ENCODE data around the gene SLC4A4. TPM values are rescaled to one million over a fixed set of nuclear protein-coding genes. Genes with fewer than 3 reads are reported as not detected.

SLC4A4 gene
- total RNA-seq, 1 donor from 2014 or later = 5.0 TPM

DNA sequence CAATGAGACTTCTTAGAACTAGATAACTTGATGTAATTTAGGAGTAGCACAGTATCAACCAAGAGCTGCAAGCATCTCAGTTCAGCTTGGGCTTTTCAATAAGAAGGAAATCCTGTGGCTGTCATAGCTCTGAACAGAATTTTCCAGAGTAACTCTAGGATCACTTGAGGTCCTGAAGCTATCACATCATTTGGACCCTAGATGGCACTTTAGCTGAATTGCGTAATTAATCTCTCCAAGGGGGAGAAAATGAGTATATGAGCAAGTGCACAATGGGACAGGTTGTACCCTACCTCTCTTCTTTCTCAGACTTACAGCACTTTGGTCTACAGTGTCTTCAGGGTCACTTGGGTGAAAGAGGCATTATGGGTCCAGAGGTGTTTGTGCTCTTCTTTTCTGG is 45.2 kb downstream of the SLC4A4 start:
- Mint-ChIP-seq H3K9me3 (ENCODE audit: unreplicated experiment) (no peaks in the 10 kb centered on the region), H3K4me3 (ENCODE audit: unreplicated experiment) (no peak overlapping the region), H3K36me3 (ENCODE audit: low read depth, unreplicated experiment) (no peaks in the 10 kb centered on the region), H3K27me3 (ENCODE audit: unreplicated experiment) (no peaks in the 10 kb centered on the region), H3K4me1 (ENCODE audit: unreplicated experiment) (no peaks in the 10 kb centered on the region), H3K27ac (ENCODE audit: unreplicated experiment) (no peak overlapping the region)
- TF ChIP-seq CTCF (IDR thresholded peaks at IDR 0.05; ENCODE audit: unreplicated experiment) = no peak
- no peak for DNase-seq (ENCODE audit: low spot score)

GRCh38 chr4:71389149-71389827 is 50.5 kb downstream of the SLC4A4 start:
- Mint-ChIP-seq H3K4me3 (ENCODE audit: unreplicated experiment) (no peak overlapping the region), H3K9me3 (ENCODE audit: unreplicated experiment) (no peaks in the 10 kb centered on the region), H3K4me1 (ENCODE audit: unreplicated experiment) (peaks cover 3% of the 10 kb centered on the region), H3K36me3 (ENCODE audit: low read depth, unreplicated experiment) (no peaks in the 10 kb centered on the region), H3K27me3 (ENCODE audit: unreplicated experiment) (no peaks in the 10 kb centered on the region), H3K27ac (ENCODE audit: unreplicated experiment) (no peak overlapping the region)
- TF ChIP-seq CTCF (IDR thresholded peaks at IDR 0.05; ENCODE audit: unreplicated experiment) = no peak
- DNase-seq (ENCODE audit: low spot score) = no peak

DNA sequence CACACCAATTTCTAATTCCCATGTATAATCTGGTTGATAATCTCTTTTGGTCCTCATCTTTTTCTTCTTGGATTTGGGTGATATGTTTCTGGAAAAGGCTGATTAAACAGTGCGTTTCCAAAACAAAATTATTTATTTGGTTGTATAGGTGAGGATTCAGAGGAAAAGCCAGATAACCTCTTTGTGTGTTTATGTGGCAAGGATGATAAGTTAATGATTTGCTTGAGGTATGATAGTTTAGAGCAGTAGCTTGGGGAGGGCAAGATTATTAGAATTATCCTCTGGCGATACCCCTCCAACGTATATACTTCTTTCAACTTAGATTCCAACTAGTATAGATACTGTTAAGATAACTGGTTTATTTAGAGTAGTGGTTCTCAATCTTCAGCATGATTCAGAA is 53.3 kb downstream of the SLC4A4 start:
- Mint-ChIP-seq H3K27me3 (ENCODE audit: unreplicated experiment) (peaks cover 2% of the 10 kb centered on the region), H3K4me3 (ENCODE audit: unreplicated experiment) (no peak overlapping the region), H3K27ac (ENCODE audit: unreplicated experiment) (no peak overlapping the region), H3K9me3 (ENCODE audit: unreplicated experiment) (no peaks in the 10 kb centered on the region), H3K4me1 (ENCODE audit: unreplicated experiment) (peaks cover 15% of the 10 kb centered on the region), H3K36me3 (ENCODE audit: low read depth, unreplicated experiment) (no peaks in the 10 kb centered on the region)
- no peak for DNase-seq (ENCODE audit: low spot score)
- TF ChIP-seq CTCF (IDR thresholded peaks at IDR 0.05; ENCODE audit: unreplicated experiment) = no peak

- no peak for TF ChIP-seq CTCF (IDR thresholded peaks at IDR 0.05; ENCODE audit: unreplicated experiment)
- peak overlapping the region; percentile 91 for H3K27ac Mint-ChIP-seq (ENCODE audit: unreplicated experiment)
- no peak for DNase-seq (ENCODE audit: low spot score)
- H3K27me3 Mint-ChIP-seq (ENCODE audit: unreplicated experiment) = peaks cover 2% of the 10 kb centered on the region
- H3K9me3 Mint-ChIP-seq (ENCODE audit: unreplicated experiment) = no peaks in the 10 kb centered on the region
- H3K4me3 Mint-ChIP-seq (ENCODE audit: unreplicated experiment) = no peak overlapping the region
- no peaks in the 10 kb centered on the region for H3K36me3 Mint-ChIP-seq (ENCODE audit: low read depth, unreplicated experiment)
- H3K4me1 Mint-ChIP-seq (ENCODE audit: unreplicated experiment) = peaks cover 36% of the 10 kb centered on the region
Measured at GRCh38 chr4:71396382-71396781, 57.6 kb downstream of the SLC4A4 start.

GRCh38 chr4:71400810-71401209 is 62.0 kb downstream of the SLC4A4 start:
- no peaks in the 10 kb centered on the region for H3K36me3 Mint-ChIP-seq (ENCODE audit: low read depth, unreplicated experiment)
- no peaks in the 10 kb centered on the region for H3K9me3 Mint-ChIP-seq (ENCODE audit: unreplicated experiment)
- no peak for TF ChIP-seq CTCF (IDR thresholded peaks at IDR 0.05; ENCODE audit: unreplicated experiment)
- no peak for DNase-seq (ENCODE audit: low spot score)
- peaks cover 2% of the 10 kb centered on the region for H3K27me3 Mint-ChIP-seq (ENCODE audit: unreplicated experiment)
- no peak overlapping the region for H3K27ac Mint-ChIP-seq (ENCODE audit: unreplicated experiment)
- no peak overlapping the region for H3K4me3 Mint-ChIP-seq (ENCODE audit: unreplicated experiment)
- H3K4me1 Mint-ChIP-seq (ENCODE audit: unreplicated experiment) = peaks cover 58% of the 10 kb centered on the region
